Measurements from ENCODE around the gene TMEM87A.

TMEM87A gene

GRCh38 chr15:42182328-42182886 lies 90.8 kb downstream of the TMEM87A start:
- peaks cover 18 to 41% of the 10 kb centered on the region in 2 experiments for H3K36me3 ChIP-seq (ENCODE audit: control insufficient read depth in 1 of 2, insufficient read depth in 2 of 2, low read length in 2 of 2)
- no peak overlapping the region for H3K14ac ChIP-seq (ENCODE audit: low read length)
- H2BK5ac ChIP-seq (ENCODE audit: low read depth, low read length, poor library complexity) = no peak overlapping the region
- no peak overlapping the region for H3K18ac ChIP-seq (ENCODE audit: low read length)
- no peak overlapping the region for H3K4me3 ChIP-seq (ENCODE audit: low read depth, low read length)
- no peak overlapping the region for H4K91ac ChIP-seq (ENCODE audit: low read depth, low read length)
- H3K4me1 ChIP-seq (ENCODE audit: control insufficient read depth in 1 of 2, insufficient read depth in 2 of 2, low read length in 2 of 2) = no peaks in the 10 kb centered on the region
- DNase-seq = peak in 1 of 2 donors; percentile 43
- H4K12ac ChIP-seq (ENCODE audit: low read depth, low read length) = no peak overlapping the region
- H4K8ac ChIP-seq (ENCODE audit: low read depth, low read length) = no peak overlapping the region
- no peak overlapping the region for H3K4me2 ChIP-seq (ENCODE audit: low read length)
- no peaks in the 10 kb centered on the region for H3K9me3 ChIP-seq (ENCODE audit: insufficient read depth, low read depth, low read length)
- H3K23ac ChIP-seq (ENCODE audit: low read length) = no peak overlapping the region
- H3K79me1 ChIP-seq (ENCODE audit: low read length) = no peaks in the 10 kb centered on the region
- no peaks in the 10 kb centered on the region for H3K79me2 ChIP-seq (ENCODE audit: control insufficient read depth, insufficient read depth, low read length, poor library complexity)
- H3K27me3 ChIP-seq (ENCODE audit: insufficient read depth, low read length) = no peaks in the 10 kb centered on the region
- no peak overlapping the region for H2AFZ ChIP-seq (ENCODE audit: insufficient read depth, low read length, poor library complexity)
- WGBS (ENCODE audit: extremely low coverage, insufficient coverage, insufficient read length) = no CpG with 5 or more reads among the region's 6 CpGs
- H3K9ac ChIP-seq (ENCODE audit: low read length) = no peak overlapping the region
- no peak overlapping the region for H3K4ac ChIP-seq (ENCODE audit: low read depth, low read length)
- H2BK12ac ChIP-seq (ENCODE audit: low read length) = no peak overlapping the region
- H3K27ac ChIP-seq (ENCODE audit: low read depth, low read length) = no peak overlapping the region
- H2AK5ac ChIP-seq (ENCODE audit: low read length) = no peak overlapping the region
- no peak overlapping the region for H2BK120ac ChIP-seq (ENCODE audit: insufficient read depth, low read length, poor library complexity)

- no peaks in the 10 kb centered on the region for H3K79me1 ChIP-seq (ENCODE audit: low read length)
- no peak overlapping the region for H3K18ac ChIP-seq (ENCODE audit: low read length)
- no peak overlapping the region for H3K27ac ChIP-seq (ENCODE audit: low read depth, low read length)
- H3K14ac ChIP-seq (ENCODE audit: low read length) = no peak overlapping the region
- no peaks in the 10 kb centered on the region for H3K79me2 ChIP-seq (ENCODE audit: control insufficient read depth, insufficient read depth, low read length, poor library complexity)
- H3K4me1 ChIP-seq (ENCODE audit: control insufficient read depth in 1 of 2, insufficient read depth in 2 of 2, low read length in 2 of 2) = no peaks in the 10 kb centered on the region
- H3K4me3 ChIP-seq (ENCODE audit: low read depth, low read length) = no peak overlapping the region
- H4K91ac ChIP-seq (ENCODE audit: low read depth, low read length) = no peak overlapping the region
- no CpG with 5 or more reads among the region's 2 CpGs for WGBS (ENCODE audit: extremely low coverage, insufficient coverage, insufficient read length)
- H3K27me3 ChIP-seq (ENCODE audit: insufficient read depth, low read length) = no peaks in the 10 kb centered on the region
- no peaks in the 10 kb centered on the region for H3K9me3 ChIP-seq (ENCODE audit: insufficient read depth, low read depth, low read length)
- no peak overlapping the region for H3K9ac ChIP-seq (ENCODE audit: low read length)
- peaks cover 18 to 35% of the 10 kb centered on the region in 2 experiments for H3K36me3 ChIP-seq (ENCODE audit: control insufficient read depth in 1 of 2, insufficient read depth in 2 of 2, low read length in 2 of 2)
- no peak overlapping the region for H3K4me2 ChIP-seq (ENCODE audit: low read length)
- no peak overlapping the region for H3K4ac ChIP-seq (ENCODE audit: low read depth, low read length)
- no peak overlapping the region for H2BK120ac ChIP-seq (ENCODE audit: insufficient read depth, low read length, poor library complexity)
- no peak overlapping the region for H4K12ac ChIP-seq (ENCODE audit: low read depth, low read length)
- H2BK5ac ChIP-seq (ENCODE audit: low read depth, low read length, poor library complexity) = no peak overlapping the region
- no peak overlapping the region for H3K23ac ChIP-seq (ENCODE audit: low read length)
- H4K8ac ChIP-seq (ENCODE audit: low read depth, low read length) = no peak overlapping the region
- no peak overlapping the region for H2AK5ac ChIP-seq (ENCODE audit: low read length)
- H2BK12ac ChIP-seq (ENCODE audit: low read length) = no peak overlapping the region
- H2AFZ ChIP-seq (ENCODE audit: insufficient read depth, low read length, poor library complexity) = no peak overlapping the region
- DNase-seq = no peak
Measured at GRCh38 chr15:42178056-42178455, 95.2 kb downstream of the TMEM87A start.

- H3K18ac ChIP-seq (ENCODE audit: low read length) = no peak overlapping the region
- H2AK5ac ChIP-seq (ENCODE audit: low read length) = no peak overlapping the region
- H2BK120ac ChIP-seq (ENCODE audit: insufficient read depth, low read length, poor library complexity) = no peak overlapping the region
- no peak overlapping the region for H3K14ac ChIP-seq (ENCODE audit: low read length)
- no peak overlapping the region for H3K9ac ChIP-seq (ENCODE audit: low read length)
- no peak overlapping the region for H2BK5ac ChIP-seq (ENCODE audit: low read depth, low read length, poor library complexity)
- H4K12ac ChIP-seq (ENCODE audit: low read depth, low read length) = no peak overlapping the region
- H3K9me3 ChIP-seq (ENCODE audit: insufficient read depth, low read depth, low read length) = no peaks in the 10 kb centered on the region
- no peak overlapping the region for H3K4me3 ChIP-seq (ENCODE audit: low read depth, low read length)
- DNase-seq = no peak
- H2BK12ac ChIP-seq (ENCODE audit: low read length) = no peak overlapping the region
- no peaks in the 10 kb centered on the region for H3K79me1 ChIP-seq (ENCODE audit: low read length)
- H3K36me3 ChIP-seq (ENCODE audit: control insufficient read depth in 1 of 2, insufficient read depth in 2 of 2, low read length in 2 of 2) = peaks cover 20 to 39% of the 10 kb centered on the region in 2 experiments
- H3K27ac ChIP-seq (ENCODE audit: low read depth, low read length) = no peak overlapping the region
- H3K27me3 ChIP-seq (ENCODE audit: insufficient read depth, low read length) = no peaks in the 10 kb centered on the region
- no peak overlapping the region for H3K4me2 ChIP-seq (ENCODE audit: low read length)
- no CpG with 5 or more reads among the region's 5 CpGs for WGBS (ENCODE audit: extremely low coverage, insufficient coverage, insufficient read length)
- no peaks in the 10 kb centered on the region for H3K79me2 ChIP-seq (ENCODE audit: control insufficient read depth, insufficient read depth, low read length, poor library complexity)
- H4K8ac ChIP-seq (ENCODE audit: low read depth, low read length) = no peak overlapping the region
- no peak overlapping the region for H3K4ac ChIP-seq (ENCODE audit: low read depth, low read length)
- no peak overlapping the region for H2AFZ ChIP-seq (ENCODE audit: insufficient read depth, low read length, poor library complexity)
- no peak overlapping the region for H4K91ac ChIP-seq (ENCODE audit: low read depth, low read length)
- no peaks in the 10 kb centered on the region for H3K4me1 ChIP-seq (ENCODE audit: control insufficient read depth in 1 of 2, insufficient read depth in 2 of 2, low read length in 2 of 2)
- H3K23ac ChIP-seq (ENCODE audit: low read length) = no peak overlapping the region
Measured at GRCh38 chr15:42175671-42176070, 97.6 kb downstream of the TMEM87A start.

- H3K27ac ChIP-seq (ENCODE audit: low read depth, low read length) = no peak overlapping the region
- no peak overlapping the region for H2BK5ac ChIP-seq (ENCODE audit: low read depth, low read length, poor library complexity)
- no peak overlapping the region for H3K23ac ChIP-seq (ENCODE audit: low read length)
- H3K14ac ChIP-seq (ENCODE audit: low read length) = no peak overlapping the region
- peak overlapping the region; percentile 37 for H3K9ac ChIP-seq (ENCODE audit: low read length)
- H3K4me3 ChIP-seq (ENCODE audit: low read depth, low read length) = no peak overlapping the region
- H3K4me1 ChIP-seq (ENCODE audit: control insufficient read depth in 1 of 2, insufficient read depth in 2 of 2, low read length in 2 of 2) = no peaks in the 10 kb centered on the region
- no peak overlapping the region for H3K4me2 ChIP-seq (ENCODE audit: low read length)
- no peak overlapping the region for H3K18ac ChIP-seq (ENCODE audit: low read length)
- H4K91ac ChIP-seq (ENCODE audit: low read depth, low read length) = no peak overlapping the region
- no peaks in the 10 kb centered on the region for H3K9me3 ChIP-seq (ENCODE audit: insufficient read depth, low read depth, low read length)
- H2AK5ac ChIP-seq (ENCODE audit: low read length) = no peak overlapping the region
- no CpG with 5 or more reads among the region's 5 CpGs for WGBS (ENCODE audit: extremely low coverage, insufficient coverage, insufficient read length)
- H3K79me1 ChIP-seq (ENCODE audit: low read length) = no peaks in the 10 kb centered on the region
- H3K27me3 ChIP-seq (ENCODE audit: insufficient read depth, low read length) = no peaks in the 10 kb centered on the region
- H4K8ac ChIP-seq (ENCODE audit: low read depth, low read length) = no peak overlapping the region
- H3K4ac ChIP-seq (ENCODE audit: low read depth, low read length) = no peak overlapping the region
- no peak overlapping the region for H2BK12ac ChIP-seq (ENCODE audit: low read length)
- no peak overlapping the region for H4K12ac ChIP-seq (ENCODE audit: low read depth, low read length)
- no peak overlapping the region for H2AFZ ChIP-seq (ENCODE audit: insufficient read depth, low read length, poor library complexity)
- no peaks in the 10 kb centered on the region for H3K79me2 ChIP-seq (ENCODE audit: control insufficient read depth, insufficient read depth, low read length, poor library complexity)
- no peak for DNase-seq
- peaks cover 24 to 42% of the 10 kb centered on the region in 2 experiments for H3K36me3 ChIP-seq (ENCODE audit: control insufficient read depth in 1 of 2, insufficient read depth in 2 of 2, low read length in 2 of 2)
- no peak overlapping the region for H2BK120ac ChIP-seq (ENCODE audit: insufficient read depth, low read length, poor library complexity)
Measured at GRCh38 chr15:42172475-42172874, 100.8 kb downstream of the TMEM87A start.

Measured in trophoblast cell (in vitro differentiated cells and primary cell).